ENCODE results near the gene BBS9.

GRCh38 chr7:33636359-33636758, 507.0 kb downstream of the BBS9 start:
- TF ChIP-seq POLR2A (IDR thresholded peaks at IDR 0.05), result no peak
- TF ChIP-seq, protein P1, sequence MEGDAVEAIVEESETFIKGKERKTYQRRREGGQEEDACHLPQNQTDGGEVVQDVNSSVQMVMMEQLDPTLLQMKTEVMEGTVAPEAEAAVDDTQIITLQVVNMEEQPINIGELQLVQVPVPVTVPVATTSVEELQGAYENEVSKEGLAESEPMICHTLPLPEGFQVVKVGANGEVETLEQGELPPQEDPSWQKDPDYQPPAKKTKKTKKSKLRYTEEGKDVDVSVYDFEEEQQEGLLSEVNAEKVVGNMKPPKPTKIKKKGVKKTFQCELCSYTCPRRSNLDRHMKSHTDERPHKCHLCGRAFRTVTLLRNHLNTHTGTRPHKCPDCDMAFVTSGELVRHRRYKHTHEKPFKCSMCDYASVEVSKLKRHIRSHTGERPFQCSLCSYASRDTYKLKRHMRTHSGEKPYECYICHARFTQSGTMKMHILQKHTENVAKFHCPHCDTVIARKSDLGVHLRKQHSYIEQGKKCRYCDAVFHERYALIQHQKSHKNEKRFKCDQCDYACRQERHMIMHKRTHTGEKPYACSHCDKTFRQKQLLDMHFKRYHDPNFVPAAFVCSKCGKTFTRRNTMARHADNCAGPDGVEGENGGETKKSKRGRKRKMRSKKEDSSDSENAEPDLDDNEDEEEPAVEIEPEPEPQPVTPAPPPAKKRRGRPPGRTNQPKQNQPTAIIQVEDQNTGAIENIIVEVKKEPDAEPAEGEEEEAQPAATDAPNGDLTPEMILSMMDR (IDR thresholded peaks at IDR 0.05), result no peak
